ENCODE results near the gene ATP13A3. TPM values are rescaled to one million over a fixed set of nuclear protein-coding genes. Genes with fewer than 3 reads are reported as not detected.

ATP13A3 gene
- total RNA-seq, 5 donors from 2014 or later (not counting 1 experiment from before 2014, with no cell fraction given), result 48.1 to 71.7 (median 52.0) TPM

GRCh38 chr3:194395778-194396538 is 90.8 kb downstream of the ATP13A3 start:
- Mint-ChIP-seq H3K36me3 (no peaks in the 10 kb centered on the region), H3K27me3 (peaks cover 0 to 19% of the 10 kb centered on the region in 2 donors), H3K4me1 (peaks cover 45 to 56% (median 55%) of the 10 kb centered on the region in 3 donors), H3K27ac (peak overlapping the region; percentile 84 to 88), H3K9me3 (peaks cover 0 to 5% (median 1%) of the 10 kb centered on the region in 3 donors), H3K4me3 (peak overlapping the region; percentile 74 to 95 (median 77))
- CTCF ChIA-PET, result interaction anchor here (0.5 to 1.8 kb wide), 7 partner anchors 12 to 875 kb away, joined by 3 to 10 read pairs (median 6); partner anchors contain the start of gene XXYLT1 (in 1 of the 2)
- Histone ChIP-seq H3K36me3 (ENCODE audit: control insufficient read depth in 2 of 2, extremely low read depth in 1 of 2, insufficient read depth in 1 of 2, low read length in 1 of 2) (no peaks in the 10 kb centered on the region), H3K4me3 (ENCODE audit: control insufficient read depth in 1 of 2, extremely low read depth in 1 of 2, low read length in 1 of 2) (peak overlapping the region; percentile 55 to 79), H3K9me3 (no peaks in the 10 kb centered on the region), H3K4me1 (ENCODE audit: control insufficient read depth in 1 of 2, extremely low read depth in 1 of 2, insufficient read depth in 2 of 2, low read length in 2 of 2) (peaks cover 9 to 40% of the 10 kb centered on the region in 2 experiments), H3K27ac (ENCODE audit: low read length) (no peak overlapping the region), H3K27me3 (replicated peaks in 1 of 2; ENCODE audit: control insufficient read depth in 2 of 2, extremely low read depth in 1 of 2, insufficient read depth in 2 of 2, low read length in 1 of 2) (peaks cover 0 to 20% of the 10 kb centered on the region in 2 experiments)
- ATAC-seq (replicated peaks in 1 of 4) (peak; percentile 63 to 79 (median 68)), DNase-seq (peak; percentile 22 to 83 (median 67))
- POLR2A ChIA-PET, result interaction anchor here in 1 of 2 donors (0.6 kb wide), 3 partner anchors 15 to 613 kb away, joined by 3 to 7 read pairs (median 5); no protein-coding TSS in a partner anchor
- WGBS (ENCODE audit: insufficient coverage), result 42% methylated on average over 25 of the region's 26 CpGs

- ChIA-PET CTCF (interaction anchor here in 1 of 2 donors (1.1 kb wide), 1 partner anchor 59 kb away, joined by 6 read pairs; no protein-coding TSS in a partner anchor), POLR2A (interaction anchor here (0.6 kb wide), 2 partner anchors 14 to 293 kb away, joined by 3 read pairs; no protein-coding TSS in a partner anchor)
- no peak overlapping the region for H3K27ac ChIP-seq (ENCODE audit: low read length)
- Mint-ChIP-seq H3K36me3 (no peaks in the 10 kb centered on the region), H3K4me1 (peaks cover 45 to 56% (median 53%) of the 10 kb centered on the region in 3 donors), H3K27ac (peak overlapping the region; percentile 19 to 84), H3K27me3 (peaks cover 0 to 19% of the 10 kb centered on the region in 2 donors), H3K4me3 (peak overlapping the region; percentile 22 to 95 (median 77)), H3K9me3 (peaks cover 4 to 13% (median 7%) of the 10 kb centered on the region in 3 donors)
- WGBS (ENCODE audit: insufficient coverage), result 82% methylated on average over 2 of the region's 5 CpGs
- no peak overlapping the region for H3K4me3 ChIP-seq (ENCODE audit: control insufficient read depth in 1 of 2, extremely low read depth in 1 of 2, low read length in 1 of 2)
- DNase-seq (no peak), ATAC-seq (replicated peaks in 1 of 4) (no peak)
- H3K9me3 ChIP-seq, result no peaks in the 10 kb centered on the region
- peaks cover 9 to 40% of the 10 kb centered on the region in 2 experiments for H3K4me1 ChIP-seq (ENCODE audit: control insufficient read depth in 1 of 2, extremely low read depth in 1 of 2, insufficient read depth in 2 of 2, low read length in 2 of 2)
- peaks cover 0 to 20% of the 10 kb centered on the region in 2 experiments for H3K27me3 ChIP-seq (replicated peaks in 1 of 2; ENCODE audit: control insufficient read depth in 2 of 2, extremely low read depth in 1 of 2, insufficient read depth in 2 of 2, low read length in 1 of 2)
- no peaks in the 10 kb centered on the region for H3K36me3 ChIP-seq (ENCODE audit: control insufficient read depth in 2 of 2, extremely low read depth in 1 of 2, insufficient read depth in 1 of 2, low read length in 1 of 2)
Measured at GRCh38 chr3:194395212-194395611, 91.6 kb downstream of the ATP13A3 start.

GRCh38 chr3:194392576-194392975 is 94.2 kb downstream of the ATP13A3 start:
- no peak overlapping the region for H3K27ac Mint-ChIP-seq
- ATAC-seq (replicated peaks in 1 of 4) (no peak), DNase-seq (no peak)
- Histone ChIP-seq H3K36me3 (ENCODE audit: control insufficient read depth in 2 of 2, extremely low read depth in 1 of 2, insufficient read depth in 1 of 2, low read length in 1 of 2) (no peaks in the 10 kb centered on the region), H3K9me3 (no peaks in the 10 kb centered on the region), H3K27ac (ENCODE audit: low read length) (no peak overlapping the region), H3K27me3 (replicated peaks in 1 of 2; ENCODE audit: control insufficient read depth in 2 of 2, extremely low read depth in 1 of 2, insufficient read depth in 2 of 2, low read length in 1 of 2) (peaks cover 0 to 14% of the 10 kb centered on the region in 2 experiments), H3K4me3 (ENCODE audit: control insufficient read depth in 1 of 2, extremely low read depth in 1 of 2, low read length in 1 of 2) (no peak overlapping the region), H3K4me1 (ENCODE audit: control insufficient read depth in 1 of 2, extremely low read depth in 1 of 2, insufficient read depth in 2 of 2, low read length in 2 of 2) (peaks cover 0 to 23% of the 10 kb centered on the region in 2 experiments)
- ChIA-PET CTCF (no interaction called here), POLR2A (interaction anchor here in 1 of 2 donors (0.7 kb wide), 1 partner anchor 9 kb away, joined by 4 read pairs; no protein-coding TSS in a partner anchor)
- peaks cover 0 to 8% of the 10 kb centered on the region in 2 donors for H3K27me3 Mint-ChIP-seq
- peaks cover 2% of the 10 kb centered on the region for H3K36me3 Mint-ChIP-seq
- peaks cover 4 to 17% (median 7%) of the 10 kb centered on the region in 3 donors for H3K9me3 Mint-ChIP-seq
- peaks cover 22 to 30% (median 27%) of the 10 kb centered on the region in 3 donors for H3K4me1 Mint-ChIP-seq
- no peak overlapping the region for H3K4me3 Mint-ChIP-seq
- WGBS (ENCODE audit: insufficient coverage), result 98% methylated on average over 4 of the region's 7 CpGs

- Histone ChIP-seq H3K4me1 (ENCODE audit: control insufficient read depth in 1 of 2, extremely low read depth in 1 of 2, insufficient read depth in 2 of 2, low read length in 2 of 2) (peaks cover 0 to 8% of the 10 kb centered on the region in 2 experiments), H3K27me3 (replicated peaks in 1 of 2; ENCODE audit: control insufficient read depth in 2 of 2, extremely low read depth in 1 of 2, insufficient read depth in 2 of 2, low read length in 1 of 2) (peaks cover 0 to 11% of the 10 kb centered on the region in 2 experiments), H3K36me3 (ENCODE audit: control insufficient read depth in 2 of 2, extremely low read depth in 1 of 2, insufficient read depth in 1 of 2, low read length in 1 of 2) (no peaks in the 10 kb centered on the region), H3K9me3 (no peaks in the 10 kb centered on the region), H3K27ac (ENCODE audit: low read length) (no peak overlapping the region), H3K4me3 (ENCODE audit: control insufficient read depth in 1 of 2, extremely low read depth in 1 of 2, low read length in 1 of 2) (no peak overlapping the region)
- POLR2A ChIA-PET, result no interaction called here
- Mint-ChIP-seq H3K36me3 (peaks cover 2% of the 10 kb centered on the region), H3K27me3 (peaks cover 0 to 5% of the 10 kb centered on the region in 2 donors), H3K4me1 (peaks cover 11 to 15% (median 15%) of the 10 kb centered on the region in 3 donors), H3K9me3 (peaks cover 4 to 17% (median 7%) of the 10 kb centered on the region in 3 donors), H3K27ac (no peak overlapping the region), H3K4me3 (no peak overlapping the region)
- ATAC-seq (replicated peaks in 1 of 4) (no peak), DNase-seq (no peak)
- CTCF ChIA-PET, result no interaction called here
Measured at GRCh38 chr3:194390835-194391234, 96.0 kb downstream of the ATP13A3 start.

- Histone ChIP-seq H3K27ac (ENCODE audit: low read length) (no peak overlapping the region), H3K9me3 (no peaks in the 10 kb centered on the region), H3K4me1 (ENCODE audit: control insufficient read depth in 1 of 2, extremely low read depth in 1 of 2, insufficient read depth in 2 of 2, low read length in 2 of 2) (no peaks in the 10 kb centered on the region), H3K4me3 (ENCODE audit: control insufficient read depth in 1 of 2, extremely low read depth in 1 of 2, low read length in 1 of 2) (no peak overlapping the region), H3K27me3 (replicated peaks in 1 of 2; ENCODE audit: control insufficient read depth in 2 of 2, extremely low read depth in 1 of 2, insufficient read depth in 2 of 2, low read length in 1 of 2) (peaks cover 0 to 18% of the 10 kb centered on the region in 2 experiments), H3K36me3 (ENCODE audit: control insufficient read depth in 2 of 2, extremely low read depth in 1 of 2, insufficient read depth in 1 of 2, low read length in 1 of 2) (no peaks in the 10 kb centered on the region)
- POLR2A ChIA-PET, result no interaction called here
- Mint-ChIP-seq H3K27ac (no peak overlapping the region), H3K4me1 (no peaks in the 10 kb centered on the region), H3K4me3 (no peak overlapping the region), H3K9me3 (peaks cover 4 to 17% (median 7%) of the 10 kb centered on the region in 3 donors), H3K36me3 (peaks cover 2% of the 10 kb centered on the region), H3K27me3 (no peaks in the 10 kb centered on the region)
- 100% methylated on average over 2 of the region's 8 CpGs for WGBS (ENCODE audit: insufficient coverage)
- CTCF ChIA-PET, result no interaction called here
- ATAC-seq (replicated peaks in 1 of 4) (no peak), DNase-seq (no peak)
Measured at GRCh38 chr3:194389269-194389668, 97.5 kb downstream of the ATP13A3 start.

- WGBS (ENCODE audit: insufficient coverage), result 95% methylated on average over 2 of the region's 8 CpGs
- Histone ChIP-seq H3K27me3 (replicated peaks in 1 of 2; ENCODE audit: control insufficient read depth in 2 of 2, extremely low read depth in 1 of 2, insufficient read depth in 2 of 2, low read length in 1 of 2) (peaks cover 0 to 30% of the 10 kb centered on the region in 2 experiments), H3K4me3 (ENCODE audit: control insufficient read depth in 1 of 2, extremely low read depth in 1 of 2, low read length in 1 of 2) (no peak overlapping the region), H3K27ac (ENCODE audit: low read length) (no peak overlapping the region), H3K4me1 (ENCODE audit: control insufficient read depth in 1 of 2, extremely low read depth in 1 of 2, insufficient read depth in 2 of 2, low read length in 2 of 2) (no peaks in the 10 kb centered on the region), H3K9me3 (no peaks in the 10 kb centered on the region), H3K36me3 (ENCODE audit: control insufficient read depth in 2 of 2, extremely low read depth in 1 of 2, insufficient read depth in 1 of 2, low read length in 1 of 2) (no peaks in the 10 kb centered on the region)
- Mint-ChIP-seq H3K27me3 (no peaks in the 10 kb centered on the region), H3K36me3 (peaks cover 2% of the 10 kb centered on the region), H3K4me3 (no peak overlapping the region), H3K27ac (no peak overlapping the region), H3K4me1 (no peaks in the 10 kb centered on the region), H3K9me3 (peaks cover 4 to 17% (median 7%) of the 10 kb centered on the region in 3 donors)
- ChIA-PET POLR2A (no interaction called here), CTCF (no interaction called here)
- ATAC-seq (replicated peaks in 1 of 4) (no peak), DNase-seq (no peak)
Measured at GRCh38 chr3:194387926-194388418, 98.8 kb downstream of the ATP13A3 start.

Data from T-cell (primary cell).